ENCODE results near the gene DDAH1. TPM values are rescaled to one million over a fixed set of nuclear protein-coding genes. Genes with fewer than 3 reads are reported as not detected.
A peak's percentile ranks its signal among the peaks of the same experiment; 100 is the strongest.

DDAH1 gene
- total and polyA plus RNA-seq, 2 of the 8 experiments (the other 6 are each of a cell fraction or from before 2014, with no cell fraction given), result 22.8 to 54.5 TPM

GRCh38 chr1:85352055-85352454, 112.9 kb downstream of the DDAH1 start:
- H2BK120ac ChIP-seq (replicated peaks; ENCODE audit: low read depth, low read length), result peak overlapping the region; percentile 36
- H3K27ac ChIP-seq (ENCODE audit: low read depth, low read length), result no peak overlapping the region
- peaks cover 0 to 4% (median 0%) of the 10 kb centered on the region in 4 experiments; a peak in 1 of 8 replicates for H3K36me3 ChIP-seq (ENCODE audit: control insufficient read depth in 2 of 4, insufficient read depth in 4 of 4, low read length in 3 of 4)
- H3K79me1 ChIP-seq (ENCODE audit: low read depth, low read length), result no peaks in the 10 kb centered on the region
- no peak overlapping the region for H3K14ac ChIP-seq (ENCODE audit: insufficient read length)
- no peak overlapping the region for H4K8ac ChIP-seq (ENCODE audit: extremely low read depth, insufficient read depth, low read length)
- no peak overlapping the region for H3K4me3 ChIP-seq (ENCODE audit: extremely low read depth in 1 of 4, insufficient read depth in 2 of 4, low read depth in 3 of 4, low read length in 4 of 4)
- H3K27me3 ChIP-seq (replicated peaks in 1 of 4; ENCODE audit: control insufficient read depth in 3 of 4, extremely low read depth in 1 of 4, insufficient read depth in 3 of 4, low read length in 3 of 4), result no peaks in the 10 kb centered on the region
- no peak overlapping the region for H3K56ac ChIP-seq (replicated peaks; ENCODE audit: insufficient read length, low read depth, low read length)
- DNase-seq (ENCODE audit: low read depth in 1 of 2, low spot score in 2 of 2) (no peak), FAIRE-seq (no peak)
- H3K79me2 ChIP-seq (ENCODE audit: control insufficient read depth in 1 of 2, insufficient read depth in 2 of 2, low read length in 2 of 2), result no peaks in the 10 kb centered on the region
- no peak overlapping the region for H3K18ac ChIP-seq (ENCODE audit: extremely low read depth, low read length)
- H3K23ac ChIP-seq (ENCODE audit: insufficient read length), result no peak overlapping the region
- H4K91ac ChIP-seq (replicated peaks; ENCODE audit: insufficient read length, low read length), result no peak overlapping the region
- no peak overlapping the region for H2BK15ac ChIP-seq (ENCODE audit: low read length)
- H3K4ac ChIP-seq (replicated peaks; ENCODE audit: insufficient read length, low read depth, low read length), result no peak overlapping the region
- no peak overlapping the region for H2AFZ ChIP-seq (ENCODE audit: low read length)
- ChIA-PET CTCF (ENCODE audit: partially characterized antibody) (interaction anchor here (0.7 to 1.3 kb wide), 4 partner anchors 8 to 127 kb away, joined by 3 to 4 read pairs (median 4); no protein-coding TSS in a partner anchor), POLR2A (ENCODE audit: partially characterized antibody) (no interaction called here)
- H2BK5ac ChIP-seq (ENCODE audit: low read depth, low read length), result no peak overlapping the region
- H3K9ac ChIP-seq (replicated peaks in 1 of 4; ENCODE audit: extremely low read depth in 1 of 4, low read depth in 3 of 4, low read length in 3 of 4), result no peak overlapping the region
- 94% methylated on average over 4 of the region's 4 CpGs; no CpG with 5 or more reads in 1 of the 2 experiments for WGBS, 2 experiments (ENCODE audit: extremely low coverage in 1 of 2, insufficient coverage in 1 of 2, insufficient read length in 1 of 2, insufficient replicate concordance in 2 of 2, low coverage in 1 of 2, low lambda C conversion rate in 2 of 2, missing lambda C conversion rate in 1 of 2)
- no peaks in the 10 kb centered on the region for H4K20me1 ChIP-seq (replicated peaks in 1 of 2; ENCODE audit: control insufficient read depth in 1 of 2, insufficient read depth in 2 of 2, low read length in 2 of 2)
- H2BK20ac ChIP-seq (ENCODE audit: low read length), result no peak overlapping the region
- TF ChIP-seq ZNF274 (IDR thresholded peaks at IDR 0.05; ENCODE audit: borderline replicate concordance, extremely low read depth, low read length) (no peak), KDM5A (IDR thresholded peaks at IDR 0.05; ENCODE audit: low read length) (no peak), JUND (IDR thresholded peaks at IDR 0.05; ENCODE audit: low read length) (no peak), SIRT6 (IDR thresholded peaks at IDR 0.05; ENCODE audit: low read length) (no peak)
- H3K4me1 ChIP-seq (replicated peaks in 1 of 4; ENCODE audit: control insufficient read depth in 3 of 4, insufficient read depth in 4 of 4, low read length in 3 of 4), result no peaks in the 10 kb centered on the region
- H3K9me3 ChIP-seq (ENCODE audit: insufficient read depth in 2 of 2, low read depth in 1 of 2, low read length in 1 of 2), result no peaks in the 10 kb centered on the region; a peak in 1 of 4 replicates
- H2BK12ac ChIP-seq (ENCODE audit: low read depth, low read length), result no peak overlapping the region
- no peak overlapping the region for H4K5ac ChIP-seq (ENCODE audit: insufficient read length, low read depth, low read length)
- no peak overlapping the region for H2AK5ac ChIP-seq (ENCODE audit: low read depth, low read length)
- H3K23me2 ChIP-seq (ENCODE audit: low read depth, low read length), result no peaks in the 10 kb centered on the region
- no peak overlapping the region for H3K4me2 ChIP-seq (ENCODE audit: insufficient read depth in 1 of 2, low read depth in 2 of 2, low read length in 2 of 2)
